ENCODE data around the gene ADORA2B.
"Not testable (repeated sequence)": the region's sequence is repeated elsewhere in the genome, so short reads cannot be mapped to it uniquely, and the experiment has no call there.

ADORA2B gene

DNA sequence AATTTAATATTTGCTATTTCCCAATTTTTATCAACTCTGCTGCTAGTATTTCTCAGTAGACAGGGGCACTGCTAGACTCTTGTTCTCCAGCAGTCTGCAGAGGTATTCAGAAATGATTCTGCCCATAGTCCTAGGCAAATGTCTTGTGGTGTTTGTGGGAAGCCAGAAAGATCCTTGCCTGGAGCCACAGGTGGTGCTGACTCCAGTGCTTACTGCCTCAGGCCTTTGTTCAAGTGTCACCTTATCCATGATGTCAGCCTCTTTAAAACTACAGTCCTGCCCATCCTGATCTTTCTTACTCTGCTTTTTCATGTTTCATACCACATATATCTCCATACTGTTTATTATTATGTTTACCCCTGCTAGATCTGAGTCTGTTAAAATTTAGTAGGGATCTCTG is 28.1 kb downstream of the ADORA2B start:
- no peak for DNase-seq
- Mint-ChIP-seq H3K9me3 (no peaks in the 10 kb centered on the region), H3K4me3 (no peak overlapping the region), H3K4me1 (ENCODE audit: low read depth) (no peaks in the 10 kb centered on the region), H3K36me3 (ENCODE audit: low read depth) (peaks cover 24% of the 10 kb centered on the region), H3K27ac (no peak overlapping the region), H3K27me3 (peaks cover 5% of the 10 kb centered on the region)

DNA sequence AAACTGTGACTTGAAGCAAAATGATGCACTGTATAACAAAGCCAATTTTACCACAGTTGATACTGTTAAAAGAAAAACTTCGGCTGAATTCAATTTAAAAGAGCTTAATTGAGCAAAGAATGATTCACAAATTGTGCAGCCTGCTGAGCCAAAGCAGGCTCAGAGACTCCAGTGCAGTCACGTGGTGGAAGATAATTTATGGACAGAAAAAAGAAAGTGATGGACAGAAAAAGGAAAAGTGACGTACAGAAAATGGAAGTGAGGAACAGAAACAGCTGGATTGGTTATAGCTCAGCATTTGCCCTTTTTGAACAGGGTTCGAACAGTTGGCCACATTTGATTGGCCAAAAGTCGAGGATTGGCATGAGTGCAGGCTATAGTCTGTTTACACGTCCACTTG is 28.9 kb downstream of the ADORA2B start:
- Mint-ChIP-seq H3K27me3 (peaks cover 2% of the 10 kb centered on the region), H3K27ac (no peak overlapping the region), H3K36me3 (ENCODE audit: low read depth) (peaks cover 26% of the 10 kb centered on the region), H3K4me3 (no peak overlapping the region), H3K4me1 (ENCODE audit: low read depth) (no peaks in the 10 kb centered on the region), H3K9me3 (no peaks in the 10 kb centered on the region)
- no peak for DNase-seq

- no peak overlapping the region for H3K27ac Mint-ChIP-seq
- peaks cover 52% of the 10 kb centered on the region for H3K36me3 Mint-ChIP-seq (ENCODE audit: low read depth)
- H3K4me3 Mint-ChIP-seq = no peak overlapping the region
- peaks cover 24% of the 10 kb centered on the region for H3K4me1 Mint-ChIP-seq (ENCODE audit: low read depth)
- no peaks in the 10 kb centered on the region for H3K9me3 Mint-ChIP-seq
- H3K27me3 Mint-ChIP-seq = no peaks in the 10 kb centered on the region
- no peak for DNase-seq
Measured at GRCh38 chr17:15977894-15978293, 33.0 kb downstream of the ADORA2B start.

GRCh38 chr17:15978606-15979005 is 33.7 kb downstream of the ADORA2B start:
- no peaks in the 10 kb centered on the region for H3K9me3 Mint-ChIP-seq
- peaks cover 24% of the 10 kb centered on the region for H3K4me1 Mint-ChIP-seq (ENCODE audit: low read depth)
- H3K4me3 Mint-ChIP-seq = no peak overlapping the region
- no peaks in the 10 kb centered on the region for H3K27me3 Mint-ChIP-seq
- DNase-seq = no peak
- H3K36me3 Mint-ChIP-seq (ENCODE audit: low read depth) = peaks cover 59% of the 10 kb centered on the region
- no peak overlapping the region for H3K27ac Mint-ChIP-seq

DNA sequence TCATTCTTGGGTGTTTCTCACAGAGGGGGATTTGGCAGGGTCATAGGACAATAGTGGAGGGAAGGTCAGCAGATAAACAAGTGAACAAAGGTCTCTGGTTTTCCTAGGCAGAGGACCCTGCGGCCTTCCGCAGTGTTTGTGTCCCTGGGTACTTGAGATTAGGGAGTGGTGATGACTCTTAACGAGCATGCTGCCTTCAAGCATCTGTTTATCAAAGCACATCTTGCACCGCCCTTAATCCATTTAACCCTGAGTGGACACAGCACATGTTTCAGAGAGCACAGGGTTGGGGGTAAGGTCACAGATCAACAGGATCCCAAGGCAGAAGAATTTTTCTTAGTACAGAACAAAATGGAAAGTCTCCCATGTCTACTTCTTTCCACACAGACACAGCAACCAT is 34.1 kb downstream of the ADORA2B start:
- H3K36me3 Mint-ChIP-seq (ENCODE audit: low read depth) = peaks cover 63% of the 10 kb centered on the region
- not testable (repeated sequence) for H3K27ac Mint-ChIP-seq, DNase-seq, H3K4me3 Mint-ChIP-seq, H3K27me3 Mint-ChIP-seq, H3K9me3 Mint-ChIP-seq
- H3K4me1 Mint-ChIP-seq (ENCODE audit: low read depth) = peaks cover 24% of the 10 kb centered on the region

GRCh38 chr17:15981208-15981607 is 36.3 kb downstream of the ADORA2B start:
- Mint-ChIP-seq H3K36me3 (ENCODE audit: low read depth) (peaks cover 71% of the 10 kb centered on the region), H3K27me3 (no peaks in the 10 kb centered on the region), H3K9me3 (no peaks in the 10 kb centered on the region), H3K4me3 (no peak overlapping the region), H3K4me1 (ENCODE audit: low read depth) (peaks cover 24% of the 10 kb centered on the region), H3K27ac (peak overlapping the region; percentile 58)
- no peak for DNase-seq

- H3K9me3 Mint-ChIP-seq = no peaks in the 10 kb centered on the region
- H3K4me3 Mint-ChIP-seq = no peak overlapping the region
- H3K36me3 Mint-ChIP-seq (ENCODE audit: low read depth) = peaks cover 72% of the 10 kb centered on the region
- no peaks in the 10 kb centered on the region for H3K27me3 Mint-ChIP-seq
- H3K4me1 Mint-ChIP-seq (ENCODE audit: low read depth) = peaks cover 24% of the 10 kb centered on the region
- DNase-seq = no peak
- peak overlapping the region; percentile 58 for H3K27ac Mint-ChIP-seq
Measured at GRCh38 chr17:15981646-15982580, 37.0 kb downstream of the ADORA2B start.

DNA sequence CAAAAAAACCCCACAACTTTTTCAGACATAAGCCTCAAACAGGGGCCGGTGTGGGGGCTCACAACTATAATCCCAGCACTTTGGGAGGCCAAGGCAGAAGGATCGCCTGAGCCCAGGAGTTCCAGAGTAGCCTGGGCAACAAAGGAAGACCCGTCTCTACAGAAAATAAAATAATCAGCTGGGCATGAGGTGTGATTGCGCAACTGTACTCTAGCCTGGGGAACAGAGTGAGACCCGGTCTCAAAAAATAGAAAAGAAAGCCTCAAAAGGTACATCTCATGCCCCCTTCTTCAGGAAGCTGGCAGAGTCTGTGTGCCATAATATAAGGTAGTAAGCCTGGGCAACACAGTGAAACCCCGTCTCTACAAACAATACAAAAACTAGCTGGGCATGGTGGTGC is 51.4 kb downstream of the ADORA2B start:
- no peak overlapping the region for H3K27ac Mint-ChIP-seq
- H3K4me1 Mint-ChIP-seq (ENCODE audit: low read depth) = peaks cover 18% of the 10 kb centered on the region
- no peak for DNase-seq
- H3K27me3 Mint-ChIP-seq = no peaks in the 10 kb centered on the region
- peaks cover 43% of the 10 kb centered on the region for H3K36me3 Mint-ChIP-seq (ENCODE audit: low read depth)
- H3K4me3 Mint-ChIP-seq = no peak overlapping the region
- H3K9me3 Mint-ChIP-seq = no peaks in the 10 kb centered on the region

- peaks cover 34% of the 10 kb centered on the region for H3K4me1 Mint-ChIP-seq (ENCODE audit: low read depth)
- peak overlapping the region; percentile 86 for H3K4me3 Mint-ChIP-seq
- peaks cover 56% of the 10 kb centered on the region for H3K36me3 Mint-ChIP-seq (ENCODE audit: low read depth)
- DNase-seq = no peak
- H3K27me3 Mint-ChIP-seq = no peaks in the 10 kb centered on the region
- no peaks in the 10 kb centered on the region for H3K9me3 Mint-ChIP-seq
- peak overlapping the region; percentile 99 for H3K27ac Mint-ChIP-seq
Measured at GRCh38 chr17:15998031-15998562, 53.2 kb downstream of the ADORA2B start.

DNA sequence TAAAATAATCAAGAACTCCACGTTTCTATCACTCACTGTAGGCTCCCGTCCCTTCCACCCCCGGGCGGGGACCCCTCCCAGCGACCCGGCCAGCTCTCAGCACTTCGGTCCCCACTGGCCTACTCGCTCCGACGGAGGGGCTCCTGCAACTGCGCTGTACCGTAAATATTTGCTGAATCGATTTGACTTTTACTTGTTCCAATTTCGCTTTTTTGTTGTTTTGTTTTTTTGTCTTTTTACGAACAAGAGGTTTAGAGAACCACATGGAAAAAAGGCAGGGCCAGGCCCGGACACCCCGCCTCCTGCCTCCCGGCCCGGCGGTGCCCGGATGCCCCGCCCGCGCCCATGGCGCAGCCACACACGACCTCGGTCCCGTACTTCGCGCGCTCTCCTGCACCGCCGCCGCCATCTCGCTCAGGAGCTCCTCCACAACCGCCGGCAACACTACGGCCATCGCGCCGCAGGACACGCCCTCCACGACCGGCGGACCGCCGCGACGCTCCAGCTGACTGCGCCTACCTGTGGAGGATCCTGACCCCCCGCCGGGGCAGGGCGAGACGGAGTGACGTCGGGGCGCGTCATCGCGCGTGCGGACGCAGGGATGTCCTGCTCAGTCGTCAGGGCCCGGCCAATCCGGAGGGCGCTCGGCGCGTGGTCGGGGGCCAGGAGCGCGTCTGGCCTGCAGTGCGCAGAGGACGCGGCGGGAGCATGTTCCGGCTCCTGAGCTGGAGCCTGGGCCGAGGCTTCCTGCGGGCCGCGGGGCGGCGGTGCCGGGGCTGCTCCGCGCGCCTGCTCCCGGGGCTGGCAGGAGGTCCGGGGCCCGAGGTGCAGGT is 54.4 kb downstream of the ADORA2B start, which contains the start of the genes TTC19 and ZSWIM7:
Gene TTC19 (plus strand): TSS at position 684 of the 833 bp plus-strand sequence. CDS start 25 bp downstream, at position 709.
Gene ZSWIM7 (minus strand): TSS at position 564 of the 833 bp plus-strand sequence. CDS start 110 bp downstream, at position 454.
- Mint-ChIP-seq H3K27ac (peak within 1 kb of the TSS; percentile 99), H3K9me3 (no peaks in the 10 kb centered on the region), H3K36me3 (ENCODE audit: low read depth) (peaks cover 62% of the 10 kb centered on the region), H3K4me1 (ENCODE audit: low read depth) (peaks cover 38% of the 10 kb centered on the region), H3K4me3 (peak within 1 kb of the TSS; percentile 86), H3K27me3 (no peaks in the 10 kb centered on the region)
- peak; percentile 97 for DNase-seq

GRCh38 chr17:15999974-16000827 is 55.3 kb downstream of the ADORA2B start:
- Mint-ChIP-seq H3K36me3 (ENCODE audit: low read depth) (peaks cover 65% of the 10 kb centered on the region), H3K9me3 (no peaks in the 10 kb centered on the region), H3K4me1 (ENCODE audit: low read depth) (peaks cover 40% of the 10 kb centered on the region), H3K4me3 (peak overlapping the region; percentile 86), H3K27ac (peak overlapping the region; percentile 88), H3K27me3 (no peaks in the 10 kb centered on the region)
- DNase-seq = no peak

DNA sequence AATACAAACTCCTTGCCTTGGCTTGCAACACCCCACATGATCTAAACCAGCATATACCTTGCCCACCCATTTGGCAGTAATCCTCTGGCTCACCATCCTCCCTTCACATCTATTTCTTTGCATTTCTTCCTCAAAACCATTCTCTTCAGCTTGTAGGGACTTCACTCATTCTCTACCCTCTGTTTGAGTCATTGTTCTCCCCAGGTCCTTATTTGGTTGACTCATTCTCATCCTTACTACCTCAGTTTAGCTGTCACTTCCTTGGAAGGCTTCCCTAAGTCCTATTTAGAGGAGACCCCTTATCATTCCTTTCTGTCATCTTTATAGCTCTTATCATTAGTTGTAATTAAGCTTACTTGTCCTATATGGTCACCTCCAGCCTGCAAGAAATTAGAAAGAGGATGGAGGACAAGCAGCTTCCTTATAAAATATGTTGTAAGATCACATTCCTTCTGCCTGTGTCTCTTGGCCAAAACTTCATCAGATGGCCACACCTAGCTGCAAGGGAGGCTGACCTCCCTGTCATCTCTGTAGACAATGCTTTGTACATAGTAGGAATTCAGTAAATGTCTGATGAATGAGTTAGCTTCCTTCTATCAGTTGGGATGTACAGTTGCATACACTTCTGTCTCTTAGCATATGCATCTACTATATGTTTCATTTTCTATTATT is 56.4 kb downstream of the ADORA2B start:
- H3K9me3 Mint-ChIP-seq = no peaks in the 10 kb centered on the region
- H3K27ac Mint-ChIP-seq = peak overlapping the region; percentile 88
- peaks cover 42% of the 10 kb centered on the region for H3K4me1 Mint-ChIP-seq (ENCODE audit: low read depth)
- peaks cover 73% of the 10 kb centered on the region for H3K36me3 Mint-ChIP-seq (ENCODE audit: low read depth)
- peak overlapping the region; percentile 86 for H3K4me3 Mint-ChIP-seq
- H3K27me3 Mint-ChIP-seq = no peaks in the 10 kb centered on the region
- DNase-seq = no peak

DNA sequence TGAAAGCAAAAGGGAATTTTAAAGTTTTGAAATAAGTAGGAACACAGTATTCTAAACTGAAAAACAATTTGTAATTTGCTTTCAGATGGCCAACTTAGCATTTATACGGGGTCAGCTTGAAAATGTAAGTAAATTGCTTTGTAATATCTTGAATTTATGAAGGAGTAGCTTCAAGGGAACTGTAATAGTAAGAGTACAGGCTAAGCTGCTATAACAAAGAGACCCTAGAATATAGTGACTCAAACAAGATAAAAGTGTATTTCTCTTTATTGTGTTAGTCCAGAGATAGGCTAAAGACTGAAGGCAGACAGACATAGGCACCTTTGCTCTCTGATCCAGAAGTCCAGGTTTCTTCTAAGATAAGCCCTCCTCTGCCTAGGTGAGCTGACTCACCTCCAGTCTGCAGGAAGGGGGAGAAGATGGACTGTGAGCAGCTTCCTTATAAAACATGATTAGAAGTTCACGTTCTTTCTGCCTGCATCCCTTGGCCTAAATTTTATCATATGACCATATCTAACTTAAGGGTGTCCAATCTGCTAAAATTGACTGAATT is 57.9 kb downstream of the ADORA2B start:
- peaks cover 53% of the 10 kb centered on the region for H3K4me1 Mint-ChIP-seq (ENCODE audit: low read depth)
- no peak overlapping the region for H3K4me3 Mint-ChIP-seq
- no peak for DNase-seq
- no peaks in the 10 kb centered on the region for H3K27me3 Mint-ChIP-seq
- peak overlapping the region; percentile 22 for H3K27ac Mint-ChIP-seq
- peaks cover 81% of the 10 kb centered on the region for H3K36me3 Mint-ChIP-seq (ENCODE audit: low read depth)
- H3K9me3 Mint-ChIP-seq = no peaks in the 10 kb centered on the region

Measured in activated T-cell treated with anti-CD3 and anti-CD28 coated beads, Interleukin-2, amount 50 U/mL, for 24 hours (primary cell).